COR-L47 (cell line): ENCODE data around the gene COL20A1.
A peak's percentile ranks its signal among the peaks of the same experiment; 100 is the strongest.

Source experiments
- DNase-seq: peaks from one replicate; lab custom pipeline; 2025; lab: John Stamatoyannopoulos, UW

Gene COL20A1

GRCh38 chr20:63308218-63308911 lies 15.4 kb downstream of the COL20A1 start:
- no peak for DNase-seq

GRCh38 chr20:63309261-63310071 lies 16.5 kb downstream of the COL20A1 start:
- peak; percentile 44 for DNase-seq

- no peak for DNase-seq
These were observed 17.4 kb downstream of the COL20A1 start for GRCh38 chr20:63310265-63310991.

- DNase-seq, result no peak
These were observed 18.3 kb downstream of the COL20A1 start for GRCh38 chr20:63311186-63311832.

GRCh38 chr20:63311833-63312243 lies 18.9 kb downstream of the COL20A1 start:
- DNase-seq, result no peak

- DNase-seq, result no peak
These were observed 19.3 kb downstream of the COL20A1 start for GRCh38 chr20:63312273-63312672.

GRCh38 chr20:63312690-63313348 lies 19.8 kb downstream of the COL20A1 start:
- no peak for DNase-seq

- no peak for DNase-seq
These were observed 20.5 kb downstream of the COL20A1 start for GRCh38 chr20:63313349-63314014.

- no peak for DNase-seq
These were observed 21.1 kb downstream of the COL20A1 start for GRCh38 chr20:63314015-63314471.

- no peak for DNase-seq
These were observed 21.7 kb downstream of the COL20A1 start for GRCh38 chr20:63314566-63315239.

GRCh38 chr20:63315240-63315689 lies 22.3 kb downstream of the COL20A1 start:
- DNase-seq, result no peak

GRCh38 chr20:63315731-63316491 lies 22.9 kb downstream of the COL20A1 start:
- no peak for DNase-seq

GRCh38 chr20:63316502-63316921 lies 23.5 kb downstream of the COL20A1 start:
- DNase-seq, result no peak

- no peak for DNase-seq
These were observed 24.1 kb downstream of the COL20A1 start for GRCh38 chr20:63317061-63317460.

- DNase-seq, result no peak
These were observed 24.8 kb downstream of the COL20A1 start for GRCh38 chr20:63317601-63318291.

- no peak for DNase-seq
These were observed 25.6 kb downstream of the COL20A1 start for GRCh38 chr20:63318391-63319163.

- no peak for DNase-seq
These were observed 26.4 kb downstream of the COL20A1 start for GRCh38 chr20:63319164-63320040.
